NCI-H146 treated with DMSO at 0.1 percent for 48 hours (cell line): ENCODE data around the gene EYA2.

Experiments
- DNase-seq: peaks from one replicate; lab custom pipeline; 2025; ENCODE audit not compliant: unreplicated experiment; lab: John Stamatoyannopoulos, UW

The EYA2 gene

GRCh38 chr20:47099093-47099492 lies 204.4 kb downstream of the EYA2 start:
- no peak for DNase-seq

- DNase-seq, result no peak
Observed at GRCh38 chr20:47099825-47100441, 205.3 kb downstream of the EYA2 start.

GRCh38 chr20:47102629-47103028 lies 208.0 kb downstream of the EYA2 start:
- DNase-seq, result no peak

- DNase-seq, result no peak
Observed at GRCh38 chr20:47106786-47107185, 212.1 kb downstream of the EYA2 start.

GRCh38 chr20:47108994-47109393 lies 214.4 kb downstream of the EYA2 start:
- DNase-seq, result no peak

- DNase-seq, result no peak
Observed at GRCh38 chr20:47110819-47111218, 216.2 kb downstream of the EYA2 start.

- DNase-seq, result no peak
Observed at GRCh38 chr20:47111576-47111975, 216.9 kb downstream of the EYA2 start.

GRCh38 chr20:47113362-47114109 lies 218.9 kb downstream of the EYA2 start:
- no peak for DNase-seq

GRCh38 chr20:47115694-47116093 lies 221.1 kb downstream of the EYA2 start:
- no peak for DNase-seq

GRCh38 chr20:47117371-47117770 lies 222.7 kb downstream of the EYA2 start:
- DNase-seq, result no peak

GRCh38 chr20:47117773-47118172 lies 223.1 kb downstream of the EYA2 start:
- no peak for DNase-seq

GRCh38 chr20:47118206-47118605 lies 223.6 kb downstream of the EYA2 start:
- no peak for DNase-seq

GRCh38 chr20:47118641-47119040 lies 224.0 kb downstream of the EYA2 start:
- no peak for DNase-seq

GRCh38 chr20:47120346-47120936 lies 225.8 kb downstream of the EYA2 start:
- no peak for DNase-seq

GRCh38 chr20:47122560-47122959 lies 227.9 kb downstream of the EYA2 start:
- no peak for DNase-seq

GRCh38 chr20:47124181-47124717 lies 229.6 kb downstream of the EYA2 start:
- no peak for DNase-seq

GRCh38 chr20:47125508-47125757 lies 230.8 kb downstream of the EYA2 start:
- no peak for DNase-seq

- DNase-seq, result no peak
Observed at GRCh38 chr20:47125758-47126591, 231.3 kb downstream of the EYA2 start.

GRCh38 chr20:47126709-47127108 lies 232.1 kb downstream of the EYA2 start:
- no peak for DNase-seq

- DNase-seq, result no peak
Observed at GRCh38 chr20:47127546-47127945, 232.9 kb downstream of the EYA2 start.

GRCh38 chr20:47127999-47128398 lies 233.4 kb downstream of the EYA2 start:
- no peak for DNase-seq

GRCh38 chr20:47129306-47129705 lies 234.7 kb downstream of the EYA2 start:
- no peak for DNase-seq
